Fibroblast of lung (primary cell): Measurements from ENCODE around the gene C17orf114.

Source experiments
- DNase-seq, 2 donors: peaks; one replicate each; pipeline versions ENCODE4 v3.0.0 to v3.0.0-alpha.2; 2010; ENCODE audit warnings: low read depth in 2 of 2
- H2AFZ ChIP-seq: 2 replicates; pipeline ENCODE4 v1.5.1; 2012; ENCODE audit warnings: low read length, control low read depth, inconsistent platforms
- H3K27ac ChIP-seq: 2 replicates; pipeline ENCODE4 v1.5.1; 2011; ENCODE audit warnings: low read length, control low read depth; ENCODE audit not compliant: insufficient read depth
- H3K27me3 ChIP-seq: 2 replicates; pipeline ENCODE4 v1.5.1; 2011; ENCODE audit warnings: mild to moderate bottlenecking, low read length; ENCODE audit not compliant: control insufficient read depth, insufficient read depth
- H3K36me3 ChIP-seq: 2 replicates; pipeline ENCODE4 v1.5.1; 2011; ENCODE audit warnings: low read length; ENCODE audit not compliant: control insufficient read depth, insufficient read depth
- H3K4me1 ChIP-seq: 2 replicates; pipeline ENCODE4 v1.5.1; 2011; ENCODE audit warnings: low read length; ENCODE audit not compliant: control insufficient read depth, insufficient read depth; ENCODE audit errors: extremely low read depth
- H3K4me2 ChIP-seq: 2 replicates; pipeline ENCODE4 v1.5.1; 2011; ENCODE audit warnings: low read length, control low read depth; ENCODE audit not compliant: insufficient read depth; ENCODE audit errors: extremely low read depth
- H3K4me3 ChIP-seq, 4 experiments: fragments of 200-600 bp in 1 of 4; sonication (generic) in 1 of 4; replicated peaks in 1 of 4; 2 replicates each; pipeline ENCODE4 v1.5.1; 2011 to 2016; ENCODE audit warnings: low read length in 4 of 4, low read depth in 3 of 4, mild to moderate bottlenecking in 3 of 4, control low read depth in 2 of 4, inconsistent platforms in 1 of 4, mixed read lengths in 1 of 4; ENCODE audit not compliant: insufficient read depth in 1 of 4; ENCODE audit errors: control extremely low read depth in 1 of 4
- H3K79me2 ChIP-seq: 2 replicates; pipeline ENCODE4 v1.5.1; 2012; ENCODE audit warnings: mild to moderate bottlenecking, low read length, inconsistent platforms; ENCODE audit not compliant: control insufficient read depth, insufficient read depth
- H3K9ac ChIP-seq: 2 replicates; pipeline ENCODE4 v1.5.1; 2011; ENCODE audit warnings: mild to moderate bottlenecking, low read length, control low read depth; ENCODE audit not compliant: insufficient read depth
- H3K9me3 ChIP-seq: 2 replicates; pipeline ENCODE4 v1.5.1; 2012; ENCODE audit warnings: low read depth, low read length; ENCODE audit not compliant: control insufficient read depth, insufficient read depth
- H4K20me1 ChIP-seq: 2 replicates; pipeline ENCODE4 v1.5.1; 2011; ENCODE audit warnings: low read length; ENCODE audit not compliant: control insufficient read depth, insufficient read depth; ENCODE audit errors: extremely low read depth
- CTCF ChIP-seq, 2 donors: IDR thresholded peaks in 1 of 2; conservative IDR thresholded peaks in 1 of 2; 1 replicate in 1 of 2; 2 replicates in 1 of 2; pipeline ENCODE4 v1.5.1; 2011 to 2012; ENCODE audit warnings: low read length in 2 of 2, control low read depth in 1 of 2, inconsistent platforms in 1 of 2, low read depth in 1 of 2, mild to moderate bottlenecking in 1 of 2
- EZH2 ChIP-seq: IDR thresholded peaks from 2 replicates; pipeline ENCODE4 v1.5.1; 2012; ENCODE audit warnings: low read length, control low read depth, mild to moderate bottlenecking; ENCODE audit errors: missing control alignments

Gene C17orf114

DNA sequence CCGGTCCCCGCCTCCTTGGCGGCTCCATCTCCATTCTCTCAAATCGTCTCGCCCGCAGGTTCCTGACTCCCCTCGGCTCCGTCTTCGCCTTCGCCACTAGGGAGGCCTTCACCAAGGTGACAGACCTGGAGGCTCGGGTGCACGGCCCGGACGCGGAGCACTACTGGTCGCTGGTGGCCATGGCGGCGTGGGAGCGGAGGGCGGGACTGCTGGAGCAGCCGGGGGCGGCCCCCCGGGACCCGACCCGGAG is 12.5 kb downstream of the C17orf114 start:
- H4K20me1 ChIP-seq, result no peaks in the 10 kb centered on the region
- H3K9ac ChIP-seq, result peak overlapping the region; percentile 90
- no peaks in the 10 kb centered on the region for H3K9me3 ChIP-seq
- H3K27ac ChIP-seq, result peak overlapping the region; percentile 78
- H3K27me3 ChIP-seq, result peaks cover 3% of the 10 kb centered on the region
- no peaks in the 10 kb centered on the region for H3K36me3 ChIP-seq
- peak overlapping the region; percentile 75 for H2AFZ ChIP-seq
- TF ChIP-seq EZH2, result no peak
- no peak for TF ChIP-seq CTCF (conservative IDR thresholded peaks at IDR 0.05 in 1 of 2, IDR thresholded peaks at IDR 0.05 in 1 of 2; ENCODE audit: low read depth in 1 of 2, low read length in 2 of 2)
- H3K79me2 ChIP-seq, result no peaks in the 10 kb centered on the region
- no peak for DNase-seq
- H3K4me2 ChIP-seq, result peak overlapping the region; percentile 84
- H3K4me1 ChIP-seq, result peaks cover 8% of the 10 kb centered on the region
- H3K4me3 ChIP-seq, result peak overlapping the region; percentile 56 to 76 (median 65)

DNA sequence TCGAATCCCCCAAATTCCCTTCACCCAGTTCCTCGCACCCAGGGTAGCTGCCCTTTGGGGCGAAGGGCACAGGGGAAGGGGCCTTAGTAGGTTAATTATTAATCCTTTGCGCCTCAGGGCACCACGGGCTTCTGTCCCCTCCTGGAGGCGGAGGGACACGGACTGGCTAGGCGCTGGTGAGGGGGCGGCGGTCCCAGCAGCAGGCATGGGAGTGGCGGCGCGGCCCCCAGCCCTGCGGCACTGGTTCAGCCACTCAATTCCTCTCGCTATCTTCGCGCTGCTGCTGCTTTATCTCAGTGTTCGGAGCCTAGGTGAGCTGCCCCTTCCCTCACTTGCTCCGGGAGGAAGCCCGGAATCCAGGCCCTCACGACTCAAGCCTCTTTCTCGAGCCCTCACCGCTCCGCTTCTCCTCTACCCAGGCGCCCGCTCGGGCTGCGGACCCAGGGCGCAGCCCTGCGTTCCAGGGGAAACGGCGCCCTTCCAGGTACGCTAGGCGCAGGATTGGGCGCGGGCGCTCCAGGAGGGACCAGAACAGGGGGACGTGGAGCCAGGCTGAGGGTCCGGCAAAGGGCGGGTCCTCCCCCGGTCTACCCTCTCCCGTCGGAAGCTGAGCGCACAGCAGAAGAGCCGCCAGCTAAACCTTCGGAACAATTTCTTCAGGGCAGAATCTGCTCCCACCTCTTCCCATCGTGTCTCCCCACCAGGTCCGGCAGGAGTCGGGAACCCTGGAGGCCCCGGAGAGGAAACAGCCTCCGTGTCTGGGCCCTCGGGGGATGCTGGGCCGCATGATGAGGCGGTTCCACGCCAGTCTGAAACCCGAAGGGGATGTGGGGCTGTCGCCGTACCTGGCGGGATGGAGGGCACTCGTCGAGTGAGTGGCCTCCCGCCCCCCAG is 13.1 kb downstream of the C17orf114 start, which contains the start of gene GLTPD2:
Gene GLTPD2 (plus strand): TSS at position 158 of the 894 bp plus-strand sequence. CDS start 48 bp downstream, at position 206.
- peak within 1 kb of the TSS; percentile 90 for H3K9ac ChIP-seq
- H3K4me1 ChIP-seq, result peaks cover 8% of the 10 kb centered on the region
- H3K27ac ChIP-seq, result peak within 1 kb of the TSS; percentile 78
- peaks cover 3% of the 10 kb centered on the region for H3K27me3 ChIP-seq
- no peak for TF ChIP-seq EZH2
- TF ChIP-seq CTCF (conservative IDR thresholded peaks at IDR 0.05 in 1 of 2, IDR thresholded peaks at IDR 0.05 in 1 of 2; ENCODE audit: low read depth in 1 of 2, low read length in 2 of 2), result no peak
- H3K9me3 ChIP-seq, result no peaks in the 10 kb centered on the region
- peak within 1 kb of the TSS; percentile 75 for H2AFZ ChIP-seq
- H3K4me3 ChIP-seq, result peak within 1 kb of the TSS; percentile 56 to 76 (median 65)
- no peak for DNase-seq
- H3K4me2 ChIP-seq, result peak within 1 kb of the TSS; percentile 84
- no peaks in the 10 kb centered on the region for H3K36me3 ChIP-seq
- H3K79me2 ChIP-seq, result no peaks in the 10 kb centered on the region
- H4K20me1 ChIP-seq, result no peaks in the 10 kb centered on the region

GRCh38 chr17:4788159-4788806 is 13.8 kb downstream of the C17orf114 start:
- peak in 1 of 2 donors; percentile 26 for DNase-seq
- Histone ChIP-seq H3K9ac (no peak overlapping the region), H3K36me3 (no peaks in the 10 kb centered on the region), H3K4me1 (peaks cover 8% of the 10 kb centered on the region), H3K79me2 (no peaks in the 10 kb centered on the region), H3K9me3 (no peaks in the 10 kb centered on the region), H3K4me2 (no peak overlapping the region), H3K27me3 (peaks cover 3% of the 10 kb centered on the region), H3K4me3 (no peak overlapping the region), H4K20me1 (no peaks in the 10 kb centered on the region), H3K27ac (no peak overlapping the region), H2AFZ (no peak overlapping the region)
- TF ChIP-seq CTCF (conservative IDR thresholded peaks at IDR 0.05 in 1 of 2, IDR thresholded peaks at IDR 0.05 in 1 of 2; ENCODE audit: low read depth in 1 of 2, low read length in 2 of 2) (no peak), EZH2 (no peak)
